ENCODE results near the gene POLR3B.
"Not testable (repeated sequence)": the region's sequence is repeated elsewhere in the genome, so short reads cannot be mapped to it uniquely, and the experiment has no call there.

DNA sequence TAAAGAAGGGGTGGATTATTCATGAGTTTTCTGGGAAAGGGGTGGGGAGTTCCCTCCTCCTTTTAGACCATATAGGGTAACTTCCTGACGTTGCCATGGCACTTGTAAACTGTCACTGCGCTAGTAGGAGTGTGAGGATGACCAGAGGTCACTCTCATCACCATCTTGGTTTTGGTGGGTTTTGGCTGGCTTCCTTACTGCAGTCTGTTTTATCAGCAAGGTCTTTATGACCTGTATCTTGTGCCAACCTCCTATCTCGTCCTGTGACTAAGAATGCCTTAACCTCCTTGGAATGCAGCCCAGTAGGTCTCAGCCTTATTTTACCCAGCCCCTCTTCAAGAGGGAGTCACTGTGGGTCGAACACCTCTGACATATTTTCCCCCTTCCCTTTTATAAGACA lies 24.3 kb downstream of the POLR3B start:
- not testable (repeated sequence) for TF ChIP-seq EZH2 (IDR thresholded peaks at IDR 0.05; ENCODE audit: borderline replicate concordance, low read length)
- TF ChIP-seq, protein P1, sequence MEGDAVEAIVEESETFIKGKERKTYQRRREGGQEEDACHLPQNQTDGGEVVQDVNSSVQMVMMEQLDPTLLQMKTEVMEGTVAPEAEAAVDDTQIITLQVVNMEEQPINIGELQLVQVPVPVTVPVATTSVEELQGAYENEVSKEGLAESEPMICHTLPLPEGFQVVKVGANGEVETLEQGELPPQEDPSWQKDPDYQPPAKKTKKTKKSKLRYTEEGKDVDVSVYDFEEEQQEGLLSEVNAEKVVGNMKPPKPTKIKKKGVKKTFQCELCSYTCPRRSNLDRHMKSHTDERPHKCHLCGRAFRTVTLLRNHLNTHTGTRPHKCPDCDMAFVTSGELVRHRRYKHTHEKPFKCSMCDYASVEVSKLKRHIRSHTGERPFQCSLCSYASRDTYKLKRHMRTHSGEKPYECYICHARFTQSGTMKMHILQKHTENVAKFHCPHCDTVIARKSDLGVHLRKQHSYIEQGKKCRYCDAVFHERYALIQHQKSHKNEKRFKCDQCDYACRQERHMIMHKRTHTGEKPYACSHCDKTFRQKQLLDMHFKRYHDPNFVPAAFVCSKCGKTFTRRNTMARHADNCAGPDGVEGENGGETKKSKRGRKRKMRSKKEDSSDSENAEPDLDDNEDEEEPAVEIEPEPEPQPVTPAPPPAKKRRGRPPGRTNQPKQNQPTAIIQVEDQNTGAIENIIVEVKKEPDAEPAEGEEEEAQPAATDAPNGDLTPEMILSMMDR (conservative IDR thresholded peaks at IDR 0.05 in 1 of 2, IDR thresholded peaks at IDR 0.05 in 1 of 2; ENCODE audit: extremely low read depth in 1 of 2, insufficient read depth in 1 of 2, low read depth in 1 of 2, low read length in 2 of 2) = not testable (repeated sequence)

All from mammary epithelial cell (primary cell).